Measurements from ENCODE around the gene SLC38A1. TPM values are rescaled to one million over a fixed set of nuclear protein-coding genes. Genes with fewer than 3 reads are reported as not detected.

SLC38A1 gene
- total RNA-seq = 39.8 and 45.7 TPM in 2 replicates

DNA sequence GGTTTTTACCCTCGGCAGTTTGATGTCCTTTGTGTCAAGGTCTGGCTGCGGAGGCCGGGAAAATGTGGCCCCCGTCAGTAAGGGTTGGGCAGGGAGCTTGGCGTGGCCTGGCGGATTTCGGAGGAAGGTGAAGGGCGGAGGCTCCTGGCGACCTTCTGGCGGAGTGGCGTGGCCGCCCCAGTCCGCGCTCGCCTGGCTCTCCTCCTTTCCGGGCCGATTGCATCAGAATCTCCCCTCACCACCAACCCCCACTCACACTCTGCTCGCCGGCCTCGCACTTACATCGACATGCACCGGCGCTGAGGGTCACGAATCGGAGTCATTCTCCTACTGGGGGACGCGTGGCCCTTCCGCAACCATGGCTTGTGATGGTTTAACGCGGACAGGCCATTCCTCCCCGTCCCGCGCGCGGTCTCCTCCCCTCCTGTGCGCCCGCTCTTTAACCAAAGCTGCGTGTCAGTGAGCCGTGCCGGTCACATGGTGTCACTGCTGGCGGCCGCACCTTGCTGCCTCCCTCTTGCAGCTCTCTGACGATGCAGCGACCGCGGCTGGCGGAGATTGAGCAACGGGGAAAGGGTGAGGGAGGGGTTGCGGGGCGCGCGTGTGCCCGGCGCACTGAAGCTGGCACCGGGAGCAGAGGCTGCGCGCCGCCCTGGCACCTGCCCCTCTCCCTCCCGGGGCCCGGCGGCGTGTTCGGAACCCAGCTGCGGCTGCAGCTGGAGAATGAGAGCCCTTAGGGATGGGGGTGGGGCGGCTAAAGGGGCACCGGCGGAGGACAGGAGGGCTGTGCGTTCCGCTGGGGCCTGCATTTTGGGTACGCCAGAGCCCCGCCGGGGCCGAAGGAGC lies at the start of gene SLC38A1:
Gene SLC38A1 (minus strand): TSS at position 461 of the 846 bp plus-strand sequence. CDS start 29,243 bp downstream, outside the sequence.

Other genes with a start within 250 kb of the SLC38A1 start
- 359 and 494 TPM in 2 replicates for gene SLC38A2, start 103.7 kb upstream of the SLC38A1 start, total RNA-seq

All from pericardium fibroblast (primary cell).